WI38 (cell line): ENCODE data around the gene PLXDC2.

Experiments used
- H3K4me3 ChIP-seq: 2 replicates; pipeline ENCODE4 v1.5.1; 2011; ENCODE audit warnings: low read depth, mild to moderate bottlenecking, control low read depth, low read length
- CTCF ChIP-seq: IDR thresholded peaks from 2 replicates; pipeline ENCODE4 v1.5.1; 2012; ENCODE audit warnings: low read depth, mild to moderate bottlenecking, control low read depth, low read length

The PLXDC2 gene

DNA sequence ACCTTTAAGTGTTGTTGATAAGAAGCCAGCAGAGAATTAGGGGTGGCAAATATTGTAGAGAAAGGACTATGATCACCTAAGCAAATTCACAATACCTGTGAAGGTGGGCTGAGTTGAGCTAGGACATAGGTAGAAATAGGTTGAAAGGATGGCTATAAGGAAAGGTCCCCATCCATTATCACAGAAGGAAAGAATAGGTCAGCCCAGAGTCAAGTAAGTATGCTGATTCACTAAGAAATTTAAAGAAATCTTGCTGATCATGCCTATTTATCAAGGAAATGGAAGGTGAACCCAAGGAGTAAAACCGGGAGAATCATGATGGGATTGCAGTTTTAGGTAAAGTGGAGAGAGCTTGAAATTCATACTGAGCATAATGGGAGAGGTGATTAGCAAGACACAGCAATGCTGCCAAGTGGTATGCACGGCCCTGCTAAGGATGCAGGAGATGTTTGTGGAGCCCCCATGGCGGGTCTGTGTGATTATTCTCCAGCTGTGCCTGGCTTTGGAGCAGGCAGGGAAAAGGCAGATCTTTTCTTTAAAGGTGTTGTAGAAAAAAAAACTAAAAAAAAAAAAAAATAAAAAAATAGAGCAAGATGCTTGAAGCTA, 399.4 kb downstream of the PLXDC2 start:
- no peak overlapping the region for H3K4me3 ChIP-seq
- no peak for TF ChIP-seq CTCF

DNA sequence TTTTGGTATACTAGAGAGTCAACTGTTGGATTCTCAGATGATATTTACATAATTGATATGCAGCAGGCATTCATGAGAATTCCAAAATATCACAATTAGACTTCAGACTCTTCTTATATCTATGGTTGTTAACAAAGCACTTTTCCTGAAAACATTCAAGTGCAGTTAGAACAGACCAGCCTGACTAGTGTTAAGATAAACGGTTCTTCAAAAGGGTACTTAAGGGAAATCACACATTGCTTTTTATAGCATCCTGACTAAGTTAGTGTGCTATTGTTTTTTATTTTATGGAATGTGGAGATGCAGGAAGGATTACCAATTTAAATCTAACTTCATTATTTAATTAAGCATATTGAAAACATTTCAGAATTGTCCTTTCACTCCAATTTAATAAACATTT, 405.1 kb downstream of the PLXDC2 start:
- TF ChIP-seq CTCF, result no peak
- H3K4me3 ChIP-seq, result no peak overlapping the region

DNA sequence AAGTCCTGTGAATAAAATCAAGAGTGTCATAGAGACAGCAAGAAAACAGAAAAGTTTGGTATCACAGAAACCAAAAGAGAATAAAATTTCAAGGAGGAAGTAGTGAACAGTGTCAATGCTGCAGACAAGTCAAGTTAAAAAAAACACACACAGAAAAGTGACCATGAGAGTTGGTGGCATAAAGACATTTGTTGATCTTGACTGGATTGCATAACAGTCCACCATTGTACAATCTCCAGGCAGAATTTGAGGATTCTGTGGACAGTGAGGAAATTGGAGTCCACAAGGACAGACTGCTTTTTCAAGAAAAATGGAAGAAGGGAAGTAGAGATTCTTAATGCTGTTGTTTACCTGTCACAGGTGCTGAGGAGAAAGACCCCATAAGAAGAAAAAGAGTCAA, 412.5 kb downstream of the PLXDC2 start:
- no peak for TF ChIP-seq CTCF

GRCh38 chr10:20232079-20232705, 416.0 kb downstream of the PLXDC2 start:
- no peak for TF ChIP-seq CTCF
- H3K4me3 ChIP-seq, result no peak overlapping the region

More for the DNA sequence above, 412.5 kb downstream of the PLXDC2 start:
- H3K4me3 ChIP-seq, result no peak overlapping the region

GRCh38 chr10:20233423-20233822, 417.2 kb downstream of the PLXDC2 start:
- no peak overlapping the region for H3K4me3 ChIP-seq
- no peak for TF ChIP-seq CTCF

DNA sequence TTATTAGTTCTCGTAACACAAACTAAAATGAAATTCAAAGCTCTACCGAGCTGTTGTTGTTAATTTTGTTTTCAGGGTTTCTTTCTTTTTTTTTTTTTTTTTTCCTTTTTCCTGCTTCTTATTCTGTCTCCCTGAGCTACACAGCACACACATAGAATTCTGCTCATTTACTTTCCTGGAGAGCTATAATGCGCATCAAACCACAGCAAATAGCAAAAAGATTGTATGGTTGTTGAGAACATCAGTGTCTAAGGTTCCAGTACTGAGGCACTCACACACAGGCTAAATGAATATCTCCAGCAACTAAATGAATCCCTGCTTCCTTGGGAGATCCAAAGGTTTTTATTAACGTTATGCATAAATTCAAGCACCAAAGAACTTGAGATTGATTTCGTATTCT, 418.3 kb downstream of the PLXDC2 start:
- TF ChIP-seq CTCF, result no peak
- no peak overlapping the region for H3K4me3 ChIP-seq

GRCh38 chr10:20237091-20237570, 420.9 kb downstream of the PLXDC2 start:
- no peak for TF ChIP-seq CTCF
- no peak overlapping the region for H3K4me3 ChIP-seq
